Adrenal gland (tissue), 12 donors: Measurements from ENCODE around the gene SIGLEC9. TPM values are rescaled to one million over a fixed set of nuclear protein-coding genes. Genes with fewer than 3 reads are reported as not detected.
"Not testable (repeated sequence)": the region's sequence is repeated elsewhere in the genome, so short reads cannot be mapped to it uniquely, and the experiment has no call there.

Source experiments
- DNase-seq, 7 donors: peaks; one replicate each; pipeline ENCODE4 v3.0.0-alpha.2; 2019 to 2020
- H3K27ac ChIP-seq, 5 donors: fragments of 200-600 bp; sonication (generic) in 4 of 5; 1 replicate in 3 of 5; 2 replicates in 2 of 5; pipeline versions ENCODE4 v1.5.1 to v1.8.0; 2016 to 2020; ENCODE audit warnings: mild to moderate bottlenecking in 1 of 5
- H3K27me3 ChIP-seq: fragments of 200-600 bp; 2 replicates; pipeline ENCODE4 v1.8.0; 2021
- H3K36me3 ChIP-seq, 2 donors: fragments of 200-600 bp; replicated peaks in 1 of 2; 1 replicate in 1 of 2; 2 replicates in 1 of 2; pipeline versions ENCODE4 v1.5.1 to v1.8.0; 2018 to 2022
- H3K4me1 ChIP-seq, 2 donors: fragments of 200-600 bp; replicated peaks in 1 of 2; 1 replicate in 1 of 2; 2 replicates in 1 of 2; pipeline versions ENCODE4 v1.5.1 to v1.8.0; 2018 to 2021
- H3K4me3 ChIP-seq, 4 donors: fragments of 200-600 bp; sonication (generic) in 3 of 4; one replicate each; pipeline ENCODE4 v1.5.1; 2016 to 2018
- H3K9me3 ChIP-seq, 3 donors: fragments of 200-600 bp; sonication (generic) in 1 of 3; replicated peaks in 1 of 3; 1 replicate in 2 of 3; 2 replicates in 1 of 3; pipeline versions ENCODE4 v1.5.1 to v1.8.0; 2016 to 2021
- POLR2A ChIP-seq, 2 donors: fragments of 450-650 bp; IDR thresholded peaks; one replicate each; pipeline ENCODE4 v1.6.1; 2017; ENCODE audit warnings: antibody characterized with exemption in 2 of 2, mild to moderate bottlenecking in 2 of 2, moderate library complexity in 1 of 2
- WGBS, 4 donors: extraction: QIAGEN DNeasy Blood & Tissue Kit in 2 of 4; methylation state at CpG; one replicate each; pipeline versions ENCODE4 v1.1.5 to v1.1.7; 2013 to 2017; 5-methylcytosine and 5-hydroxymethylcytosine counted together
- intact Hi-C, 2 donors: fragments of 100-400 bp; cut with DNase I; formaldehyde crosslinking; loops; one replicate each; pipeline versions ENCODE4 v1.14.1 to v1.15.0; 2022 to 2023
- polyA plus RNA-seq, 3 donors: library from polyadenylated mRNA; stranded (reverse); fragments of 200-250 nt in 2 of 3; fragments of 350-450 nt in 1 of 3; fragmentation: Illumina TruSeq in 1 of 3; extraction: RNeasy Lipid Tissue Mini Kit (QIAGEN cat#74804) in 1 of 3; gene quantifications; one replicate each; pipeline ENCODE4 v1.2.3, GENCODE V29; 2013 to 2014
- total RNA-seq, 9 donors: library from RNA; depleted of rRNA in 4 of 9; stranded (reverse); fragments of >200 nt in 4 of 9; fragments of 120-200 nt in 1 of 9; fragmentation: NEBNext Ultra II Directional in 1 of 9; extraction: Animal tissue kit (Norgen Biotek cat#: 25700) in 1 of 9; gene quantifications; one replicate each; pipeline versions ENCODE4 v1.1.0 to v1.2.4, GENCODE V29; 2013 to 2023
- TF ChIP-seq, protein P1 (sequence below), 6 experiments: fragments of 450-650 bp in 4 of 6; fragments of 200-600 bp in 2 of 6; sonication (generic) in 1 of 6; IDR thresholded peaks; 1 replicate in 5 of 6; 2 replicates in 1 of 6; pipeline versions ENCODE4 v1.5.1 to v1.8.0; 2016 to 2021; ENCODE audit warnings: antibody characterized with exemption in 6 of 6, mild to moderate bottlenecking in 2 of 6, moderate library complexity in 1 of 6
- donor health status: healthy with polysubstance abuse.
- donor health status: Bipolar disorder and iron deficiency.
- donor health status: DM: yes; HTN: yes; CAD: no.
- donor health status: DM: no; HTN: no; CAD: no.
- donor health status: DM: no; HTN: no; CAD: no.
- donor health status: DM: yes; HTN: yes; CAD: no.

Gene SIGLEC9
- total and polyA plus RNA-seq, 12 donors, result 1.5 to 29.7 (median 9.9) TPM

GRCh38 chr19:51140441-51140840, 15.7 kb downstream of the SIGLEC9 start:
- Histone ChIP-seq H3K27ac (no peak overlapping the region), H3K27me3 (no peaks in the 10 kb centered on the region), H3K36me3 (no peaks in the 10 kb centered on the region), H3K9me3 (no peaks in the 10 kb centered on the region), H3K4me3 (no peak overlapping the region), H3K4me1 (peaks cover 0 to 3% of the 10 kb centered on the region in 2 donors)
- no peak for DNase-seq
- TF ChIP-seq POLR2A (IDR thresholded peaks at IDR 0.05), result no peak
- TF ChIP-seq, protein P1, sequence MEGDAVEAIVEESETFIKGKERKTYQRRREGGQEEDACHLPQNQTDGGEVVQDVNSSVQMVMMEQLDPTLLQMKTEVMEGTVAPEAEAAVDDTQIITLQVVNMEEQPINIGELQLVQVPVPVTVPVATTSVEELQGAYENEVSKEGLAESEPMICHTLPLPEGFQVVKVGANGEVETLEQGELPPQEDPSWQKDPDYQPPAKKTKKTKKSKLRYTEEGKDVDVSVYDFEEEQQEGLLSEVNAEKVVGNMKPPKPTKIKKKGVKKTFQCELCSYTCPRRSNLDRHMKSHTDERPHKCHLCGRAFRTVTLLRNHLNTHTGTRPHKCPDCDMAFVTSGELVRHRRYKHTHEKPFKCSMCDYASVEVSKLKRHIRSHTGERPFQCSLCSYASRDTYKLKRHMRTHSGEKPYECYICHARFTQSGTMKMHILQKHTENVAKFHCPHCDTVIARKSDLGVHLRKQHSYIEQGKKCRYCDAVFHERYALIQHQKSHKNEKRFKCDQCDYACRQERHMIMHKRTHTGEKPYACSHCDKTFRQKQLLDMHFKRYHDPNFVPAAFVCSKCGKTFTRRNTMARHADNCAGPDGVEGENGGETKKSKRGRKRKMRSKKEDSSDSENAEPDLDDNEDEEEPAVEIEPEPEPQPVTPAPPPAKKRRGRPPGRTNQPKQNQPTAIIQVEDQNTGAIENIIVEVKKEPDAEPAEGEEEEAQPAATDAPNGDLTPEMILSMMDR (IDR thresholded peaks at IDR 0.05), result no peak
- 39 to 59% (median 52%) methylated on average over 6 of the region's 6 CpGs for WGBS, 4 donors
- intact Hi-C loops, result no loop called here

DNA sequence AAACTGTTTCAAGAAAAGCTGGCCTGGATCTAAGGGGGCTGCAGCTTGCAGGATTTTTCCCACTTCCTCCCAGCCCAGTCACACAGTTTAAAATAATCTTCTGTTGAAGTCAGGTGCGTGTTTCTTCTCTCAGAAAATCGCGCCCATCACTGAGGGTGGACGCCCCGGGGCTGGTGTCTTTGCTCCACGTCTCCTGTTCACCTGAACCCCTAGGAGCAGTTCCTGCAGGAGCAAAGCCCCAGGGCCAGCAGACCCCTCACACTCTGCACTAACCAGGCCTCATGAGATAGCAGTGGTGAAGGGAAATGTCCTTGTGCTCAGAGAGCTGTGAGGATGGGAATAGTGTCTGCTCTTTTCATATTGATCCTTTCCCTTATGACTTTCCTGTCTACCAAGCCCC, 16.5 kb downstream of the SIGLEC9 start:
- H3K27ac ChIP-seq, result peak overlapping the region in 3 of 5 donors; percentile 19 to 86 (median 46)
- H3K4me3 ChIP-seq, result no peak overlapping the region
- no peak for DNase-seq
- no peaks in the 10 kb centered on the region for H3K27me3 ChIP-seq
- WGBS, 4 donors, result 70 to 87% (median 75%) methylated on average over 6 of the region's 6 CpGs
- peaks cover 0 to 3% of the 10 kb centered on the region in 2 donors for H3K4me1 ChIP-seq
- H3K36me3 ChIP-seq, result no peaks in the 10 kb centered on the region
- TF ChIP-seq, protein P1 (IDR thresholded peaks at IDR 0.05), result no peak
- no peak for TF ChIP-seq POLR2A (IDR thresholded peaks at IDR 0.05)
- H3K9me3 ChIP-seq, result no peaks in the 10 kb centered on the region
- intact Hi-C loops, result no loop called here

GRCh38 chr19:51142119-51142518, 17.4 kb downstream of the SIGLEC9 start, which contains the start of gene SIGLEC7:
TSS of gene SIGLEC7 (plus strand) at chr19:51142301. CDS start at chr19:51142370, 69 bp downstream.
- H3K27ac ChIP-seq, result peak within 1 kb of the TSS; percentile 17 to 86 (median 49)
- peak within 1 kb of the TSS in 1 of 4 donors; percentile 15 for H3K4me3 ChIP-seq
- DNase-seq, result peak in 6 of 7 donors; percentile 45 to 76 (median 64)
- H3K27me3 ChIP-seq, result no peaks in the 10 kb centered on the region
- WGBS, 4 donors, result 46 to 53% (median 52%) methylated on average over 11 to 14 of the region's 14 CpGs
- intact Hi-C loops, result no loop called here
- H3K36me3 ChIP-seq, result no peaks in the 10 kb centered on the region
- H3K9me3 ChIP-seq, result no peaks in the 10 kb centered on the region
- peaks cover 0 to 3% of the 10 kb centered on the region in 2 donors for H3K4me1 ChIP-seq
- TF ChIP-seq POLR2A (IDR thresholded peaks at IDR 0.05), result peak in 1 of 2 donors; percentile 19
- TF ChIP-seq, protein P1 (IDR thresholded peaks at IDR 0.05), result no peak

- WGBS, 4 donors, result 63 to 82% (median 72%) methylated on average over 5 to 15 of the region's 15 CpGs
- H3K27me3 ChIP-seq, H3K4me1 ChIP-seq, intact Hi-C loops, H3K9me3 ChIP-seq, H3K36me3 ChIP-seq: not testable (repeated sequence)
- peak in 1 of 7 donors; percentile 28 for DNase-seq
- peak overlapping the region in 1 of 4 donors; percentile 23 for H3K4me3 ChIP-seq
- H3K27ac ChIP-seq, result peak overlapping the region; percentile 17 to 86 (median 49)
These were observed 18.2 kb downstream of the SIGLEC9 start for GRCh38 chr19:51142809-51143475.

DNA sequence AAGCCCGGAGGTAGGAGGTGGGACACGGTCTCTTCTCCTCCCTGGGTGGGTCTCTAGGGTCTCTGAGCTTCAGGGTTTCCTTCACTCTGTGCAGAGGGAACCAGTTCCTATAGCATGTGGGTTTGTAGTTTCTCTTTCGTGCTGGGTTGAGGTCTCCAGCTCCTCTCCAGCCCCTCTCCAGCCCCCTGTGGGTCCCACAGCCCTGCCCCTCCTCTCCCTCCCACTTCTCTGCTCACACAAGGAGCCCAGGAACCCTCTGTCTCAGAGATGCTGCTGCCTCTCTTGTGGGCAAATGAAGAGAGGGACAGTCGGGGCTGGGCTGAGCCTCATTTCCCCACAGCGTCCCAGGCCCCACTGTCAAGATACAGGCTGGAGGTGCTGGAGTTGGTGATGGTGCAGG, 18.8 kb downstream of the SIGLEC9 start:
- Histone ChIP-seq H3K27ac (peak overlapping the region in 1 of 5 donors; percentile 86), H3K27me3 (no peaks in the 10 kb centered on the region), H3K9me3 (no peaks in the 10 kb centered on the region), H3K4me1 (peaks cover 0 to 3% of the 10 kb centered on the region in 2 donors), H3K36me3 (no peaks in the 10 kb centered on the region), H3K4me3 (peak overlapping the region in 1 of 4 donors; percentile 23)
- 70 to 100% (median 75%) methylated on average over 2 to 5 of the region's 5 CpGs for WGBS, 4 donors
- TF ChIP-seq, protein P1 (IDR thresholded peaks at IDR 0.05), result no peak
- no peak for DNase-seq
- intact Hi-C loops, result no loop called here
